ENCODE measurements around the gene METTL2B.
A peak's percentile ranks its signal among the peaks of the same experiment; 100 is the strongest.

Gene METTL2B

DNA sequence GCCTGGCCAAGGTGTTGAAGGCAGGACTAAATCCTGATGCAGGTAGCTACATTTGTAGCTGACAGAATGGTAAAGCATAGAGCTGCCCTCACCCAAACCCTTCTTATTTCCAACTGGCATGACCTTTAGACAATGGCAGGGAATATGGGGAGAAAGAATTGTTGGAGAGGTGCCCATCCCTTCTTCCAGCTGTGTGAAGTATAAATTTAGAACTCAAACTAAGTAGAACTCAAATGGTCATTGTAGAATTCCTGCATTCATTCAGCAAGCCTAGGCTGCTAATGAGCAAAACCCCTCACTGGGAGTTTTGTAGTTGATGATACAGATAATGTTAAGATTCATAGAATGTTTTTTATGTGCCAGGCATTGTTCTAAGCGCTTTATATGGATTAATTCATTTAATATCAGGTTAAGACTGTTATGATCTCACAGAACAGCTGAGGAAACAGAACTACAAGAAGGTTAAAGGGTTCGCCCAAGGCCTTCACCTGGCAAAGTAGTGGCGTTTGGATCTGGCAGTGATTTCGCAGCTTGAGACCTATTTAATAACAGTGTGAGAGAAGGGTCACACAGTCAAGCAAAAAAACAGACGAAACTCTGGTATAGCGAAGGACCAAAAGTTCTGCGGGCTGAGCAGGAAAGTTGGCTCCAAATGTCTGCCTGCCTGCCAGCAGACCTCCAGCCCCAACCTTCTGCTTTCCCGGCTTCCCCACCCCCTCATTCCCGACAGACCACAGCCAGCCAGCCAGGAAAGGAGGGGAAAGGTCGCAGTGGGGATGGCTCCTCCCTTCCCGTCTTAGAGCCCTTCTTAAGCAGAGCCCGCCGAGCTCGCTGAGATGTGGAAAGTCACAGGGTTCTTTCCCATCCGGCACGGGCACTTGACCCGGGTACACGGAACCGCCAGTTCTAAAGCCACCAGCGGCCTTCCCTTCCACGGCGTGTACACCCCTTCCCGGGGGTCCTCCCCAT, 22.4 kb upstream of the METTL2B start:
- Histone ChIP-seq H4K91ac (ENCODE audit: low read depth, low read length) (peak overlapping the region; percentile 97), H3K4me2 (ENCODE audit: low read length) (peak overlapping the region; percentile 38), H3K14ac (ENCODE audit: low read length) (peak overlapping the region; percentile 74), H3K23ac (ENCODE audit: low read length) (no peak overlapping the region), H2BK5ac (ENCODE audit: low read depth, low read length, poor library complexity) (peak overlapping the region; percentile 94), H3K9ac (ENCODE audit: low read length) (no peak overlapping the region), H3K79me1 (ENCODE audit: low read length) (peaks cover 26% of the 10 kb centered on the region), H2AK5ac (ENCODE audit: low read length) (peak overlapping the region; percentile 90), H3K36me3 (ENCODE audit: control insufficient read depth in 1 of 2, insufficient read depth in 2 of 2, low read length in 2 of 2) (peaks cover 0 to 11% of the 10 kb centered on the region in 2 experiments), H3K27ac (ENCODE audit: low read depth, low read length) (peak overlapping the region; percentile 96), H3K27me3 (ENCODE audit: insufficient read depth, low read length) (no peaks in the 10 kb centered on the region), H4K8ac (ENCODE audit: low read depth, low read length) (peak overlapping the region; percentile 76), H2AFZ (ENCODE audit: insufficient read depth, low read length, poor library complexity) (peak overlapping the region; percentile 47), H3K9me3 (ENCODE audit: insufficient read depth, low read depth, low read length) (no peaks in the 10 kb centered on the region), H3K79me2 (ENCODE audit: control insufficient read depth, insufficient read depth, low read length, poor library complexity) (peaks cover 13% of the 10 kb centered on the region), H3K4ac (ENCODE audit: low read depth, low read length) (peak overlapping the region; percentile 52), H2BK120ac (ENCODE audit: insufficient read depth, low read length, poor library complexity) (peak overlapping the region; percentile 98), H2BK12ac (ENCODE audit: low read length) (peak overlapping the region; percentile 92), H4K12ac (ENCODE audit: low read depth, low read length) (peak overlapping the region; percentile 64), H3K4me3 (ENCODE audit: low read depth, low read length) (no peak overlapping the region), H3K4me1 (ENCODE audit: control insufficient read depth in 1 of 2, insufficient read depth in 2 of 2, low read length in 2 of 2) (peaks cover 15 to 30% of the 10 kb centered on the region in 2 experiments), H3K18ac (ENCODE audit: low read length) (peak overlapping the region; percentile 73)
- no CpG with 5 or more reads among the region's 23 CpGs for WGBS (ENCODE audit: extremely low coverage, insufficient coverage, insufficient read length)
- peak; percentile 93 to 96 for DNase-seq

GRCh38 chr7:128454808-128455542, 21.6 kb upstream of the METTL2B start:
- no peak overlapping the region for H3K23ac ChIP-seq (ENCODE audit: low read length)
- peak overlapping the region; percentile 83 for H3K18ac ChIP-seq (ENCODE audit: low read length)
- no CpG with 5 or more reads among the region's 25 CpGs for WGBS (ENCODE audit: extremely low coverage, insufficient coverage, insufficient read length)

GRCh38 chr7:128455543-128456254, 20.8 kb upstream of the METTL2B start, which contains the start of gene HILPDA:
Gene HILPDA (plus strand): TSS chr7:128455878. CDS start chr7:128457269, 1,391 bp downstream.
- peaks cover 26% of the 10 kb centered on the region for H3K79me1 ChIP-seq (ENCODE audit: low read length)
- peak; percentile 99 for DNase-seq
- no CpG with 5 or more reads among the region's 64 CpGs for WGBS (ENCODE audit: extremely low coverage, insufficient coverage, insufficient read length)
- H3K9ac ChIP-seq (ENCODE audit: low read length), result peak within 1 kb of the TSS; percentile 99
- H3K4me3 ChIP-seq (ENCODE audit: low read depth, low read length), result peak within 1 kb of the TSS; percentile 100
- peak within 1 kb of the TSS; percentile 74 for H2BK12ac ChIP-seq (ENCODE audit: low read length)
- H3K4me2 ChIP-seq (ENCODE audit: low read length), result peak within 1 kb of the TSS; percentile 96
- peak within 1 kb of the TSS; percentile 55 for H2AFZ ChIP-seq (ENCODE audit: insufficient read depth, low read length, poor library complexity)
- peak within 1 kb of the TSS; percentile 99 for H3K14ac ChIP-seq (ENCODE audit: low read length)
- H2BK5ac ChIP-seq (ENCODE audit: low read depth, low read length, poor library complexity), result peak within 1 kb of the TSS; percentile 92
- H2BK120ac ChIP-seq (ENCODE audit: insufficient read depth, low read length, poor library complexity), result peak within 1 kb of the TSS; percentile 98
- H3K27me3 ChIP-seq (ENCODE audit: insufficient read depth, low read length), result no peaks in the 10 kb centered on the region
- peak within 1 kb of the TSS; percentile 91 for H3K4ac ChIP-seq (ENCODE audit: low read depth, low read length)
- H3K27ac ChIP-seq (ENCODE audit: low read depth, low read length), result peak within 1 kb of the TSS; percentile 96
- peak within 1 kb of the TSS; percentile 89 for H3K18ac ChIP-seq (ENCODE audit: low read length)
- peaks cover 15 to 30% of the 10 kb centered on the region in 2 experiments for H3K4me1 ChIP-seq (ENCODE audit: control insufficient read depth in 1 of 2, insufficient read depth in 2 of 2, low read length in 2 of 2)
- H4K91ac ChIP-seq (ENCODE audit: low read depth, low read length), result peak within 1 kb of the TSS; percentile 97
- H2AK5ac ChIP-seq (ENCODE audit: low read length), result peak within 1 kb of the TSS; percentile 98
- no peak within 1 kb of the TSS for H3K23ac ChIP-seq (ENCODE audit: low read length)
- H4K12ac ChIP-seq (ENCODE audit: low read depth, low read length), result peak within 1 kb of the TSS; percentile 84
- peaks cover 13% of the 10 kb centered on the region for H3K79me2 ChIP-seq (ENCODE audit: control insufficient read depth, insufficient read depth, low read length, poor library complexity)
- peaks cover 0 to 11% of the 10 kb centered on the region in 2 experiments for H3K36me3 ChIP-seq (ENCODE audit: control insufficient read depth in 1 of 2, insufficient read depth in 2 of 2, low read length in 2 of 2)
- H4K8ac ChIP-seq (ENCODE audit: low read depth, low read length), result peak within 1 kb of the TSS; percentile 91
- no peaks in the 10 kb centered on the region for H3K9me3 ChIP-seq (ENCODE audit: insufficient read depth, low read depth, low read length)

More at GRCh38 chr7:128454808-128455542, 21.6 kb upstream of the METTL2B start:
- Histone ChIP-seq H3K79me1 (ENCODE audit: low read length) (peaks cover 26% of the 10 kb centered on the region), H3K4me1 (ENCODE audit: control insufficient read depth in 1 of 2, insufficient read depth in 2 of 2, low read length in 2 of 2) (peaks cover 15 to 30% of the 10 kb centered on the region in 2 experiments), H4K8ac (ENCODE audit: low read depth, low read length) (peak overlapping the region; percentile 91), H2BK12ac (ENCODE audit: low read length) (peak overlapping the region; percentile 74), H3K4me3 (ENCODE audit: low read depth, low read length) (peak overlapping the region; percentile 100), H3K4ac (ENCODE audit: low read depth, low read length) (peak overlapping the region; percentile 72), H3K27me3 (ENCODE audit: insufficient read depth, low read length) (no peaks in the 10 kb centered on the region), H2AK5ac (ENCODE audit: low read length) (peak overlapping the region; percentile 90), H3K36me3 (ENCODE audit: control insufficient read depth in 1 of 2, insufficient read depth in 2 of 2, low read length in 2 of 2) (peaks cover 0 to 11% of the 10 kb centered on the region in 2 experiments), H3K4me2 (ENCODE audit: low read length) (peak overlapping the region; percentile 96), H4K12ac (ENCODE audit: low read depth, low read length) (peak overlapping the region; percentile 84), H2AFZ (ENCODE audit: insufficient read depth, low read length, poor library complexity) (peak overlapping the region; percentile 32), H2BK120ac (ENCODE audit: insufficient read depth, low read length, poor library complexity) (peak overlapping the region; percentile 98), H3K9me3 (ENCODE audit: insufficient read depth, low read depth, low read length) (no peaks in the 10 kb centered on the region), H2BK5ac (ENCODE audit: low read depth, low read length, poor library complexity) (peak overlapping the region; percentile 92), H3K27ac (ENCODE audit: low read depth, low read length) (peak overlapping the region; percentile 96), H3K14ac (ENCODE audit: low read length) (peak overlapping the region; percentile 90), H3K79me2 (ENCODE audit: control insufficient read depth, insufficient read depth, low read length, poor library complexity) (peaks cover 13% of the 10 kb centered on the region), H4K91ac (ENCODE audit: low read depth, low read length) (peak overlapping the region; percentile 97), H3K9ac (ENCODE audit: low read length) (peak overlapping the region; percentile 65)
- DNase-seq, result peak; percentile 84 to 93

Data from trophoblast cell (in vitro differentiated cells and primary cell).